ENCODE measurements around the gene ZFAND3. TPM values are rescaled to one million over a fixed set of nuclear protein-coding genes. Genes with fewer than 3 reads are reported as not detected.
"Not testable (repeated sequence)": the region's sequence is repeated elsewhere in the genome, so short reads cannot be mapped to it uniquely, and the experiment has no call there.

The ZFAND3 gene
- total RNA-seq, 1 donor from 2014 or later, result 21.2 TPM

DNA sequence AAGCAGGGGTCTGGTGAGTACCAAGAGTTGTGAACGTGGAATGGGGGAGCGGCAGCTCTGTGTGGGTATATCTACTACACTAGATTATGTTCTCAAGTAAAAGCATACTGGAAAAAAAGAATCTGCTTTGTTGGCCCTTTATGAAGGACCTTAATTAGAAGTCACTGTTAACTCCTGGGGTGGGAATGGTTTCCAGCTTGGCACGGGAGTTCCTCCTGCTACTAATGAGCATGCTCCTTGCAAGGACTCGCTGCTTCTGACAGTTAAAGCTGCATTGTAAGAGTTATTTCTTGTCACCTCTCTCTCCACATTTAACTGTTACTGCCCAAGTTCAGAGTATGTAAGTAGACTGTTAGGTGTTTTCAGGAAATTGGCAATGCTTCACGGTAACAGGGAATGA, 292.7 kb downstream of the ZFAND3 start:
- FAIRE-seq (no peak), DNase-seq (ENCODE audit: low spot score in 2 of 2) (no peak)

DNA sequence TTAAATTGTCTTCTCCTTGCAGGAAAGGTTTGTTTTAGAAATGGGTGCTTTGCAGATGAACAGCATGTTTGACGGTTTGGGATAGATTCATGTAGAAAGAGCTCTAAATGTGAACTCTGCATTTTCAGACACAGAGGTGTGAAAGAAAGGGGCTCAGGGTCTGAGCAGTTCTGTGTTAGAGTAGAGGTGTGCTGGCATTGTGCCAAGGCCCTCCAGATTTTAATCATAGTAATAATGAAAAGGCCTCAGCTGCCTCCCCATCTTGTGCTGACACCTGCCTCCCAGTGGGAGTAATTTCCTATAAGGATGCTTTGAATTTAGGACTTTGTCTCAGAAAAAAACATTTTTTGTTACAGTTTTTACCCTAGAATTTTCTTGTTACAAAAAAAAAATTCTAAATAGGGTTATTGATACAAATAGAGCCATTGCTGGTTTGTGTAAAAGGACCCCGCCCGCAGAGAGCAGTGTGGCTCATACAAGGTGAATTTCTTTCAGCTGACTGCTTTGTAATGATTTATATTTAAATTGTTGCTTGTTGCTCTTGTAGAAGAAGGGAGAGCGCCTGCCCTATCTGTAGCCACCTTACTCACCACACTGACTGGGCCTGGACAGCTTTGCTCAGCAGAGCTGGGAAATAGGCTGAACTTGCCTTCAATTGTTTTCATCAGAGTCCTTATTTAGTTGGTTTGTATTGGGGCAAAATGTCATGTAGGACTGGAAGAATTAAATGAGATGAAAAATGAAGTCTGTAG, 294.5 kb downstream of the ZFAND3 start:
- no peak for DNase-seq (ENCODE audit: low spot score in 2 of 2)

DNA sequence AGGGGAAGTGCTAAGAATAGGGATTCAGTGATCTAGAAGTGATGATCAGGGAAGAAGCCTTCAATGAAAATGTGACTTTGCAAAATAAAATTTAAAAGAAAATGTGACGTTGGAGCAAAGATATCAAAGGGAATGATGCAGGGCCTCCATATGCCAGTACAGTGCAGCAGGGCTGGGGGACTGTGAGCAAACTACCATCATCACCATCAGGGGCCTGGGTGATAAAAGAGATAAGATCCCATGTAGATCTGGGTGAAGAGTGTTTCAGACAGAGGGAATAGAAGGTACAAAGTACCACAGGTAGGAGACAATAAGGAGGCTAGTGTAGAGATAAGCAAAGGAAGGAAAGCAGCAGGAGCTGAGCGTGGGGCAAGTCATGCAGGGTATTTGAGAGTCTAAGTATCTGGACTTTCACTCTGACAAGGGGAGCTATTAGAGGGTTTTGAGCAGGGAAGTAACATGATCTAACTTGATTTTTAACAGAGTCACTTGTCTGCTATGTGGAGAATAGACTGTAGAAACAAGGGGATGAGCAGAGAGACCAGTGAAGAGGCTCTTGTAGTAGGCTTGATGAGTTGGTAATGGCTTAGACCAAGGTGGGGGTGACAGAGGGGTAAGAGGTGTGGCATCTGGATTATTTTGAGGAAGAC, 295.6 kb downstream of the ZFAND3 start:
- no peak for FAIRE-seq

More for the DNA sequence above, 294.5 kb downstream of the ZFAND3 start:
- no peak for FAIRE-seq

DNA sequence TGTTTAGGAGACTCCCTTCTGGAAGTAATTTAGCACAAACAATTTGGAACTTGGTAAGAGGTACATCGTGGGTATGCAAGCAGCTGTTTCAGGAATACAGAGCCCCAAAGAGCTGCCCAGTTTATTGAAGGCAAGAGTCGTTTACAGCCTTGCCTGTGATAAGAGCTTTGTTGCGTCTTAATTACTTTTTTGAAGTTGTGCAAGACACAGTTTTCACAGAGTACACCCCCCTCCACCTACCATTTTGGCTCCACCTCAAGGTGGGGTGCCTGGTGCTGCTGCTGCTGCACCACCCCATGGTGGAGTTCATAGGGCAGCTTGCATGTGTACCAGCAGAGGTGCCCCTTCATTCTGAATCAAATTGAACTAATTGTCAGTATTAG, 296.1 kb downstream of the ZFAND3 start:
- FAIRE-seq, result no peak
- no peak for DNase-seq (ENCODE audit: low spot score in 2 of 2)

More for the DNA sequence above, 295.6 kb downstream of the ZFAND3 start:
- no peak for DNase-seq (ENCODE audit: low spot score in 2 of 2)

DNA sequence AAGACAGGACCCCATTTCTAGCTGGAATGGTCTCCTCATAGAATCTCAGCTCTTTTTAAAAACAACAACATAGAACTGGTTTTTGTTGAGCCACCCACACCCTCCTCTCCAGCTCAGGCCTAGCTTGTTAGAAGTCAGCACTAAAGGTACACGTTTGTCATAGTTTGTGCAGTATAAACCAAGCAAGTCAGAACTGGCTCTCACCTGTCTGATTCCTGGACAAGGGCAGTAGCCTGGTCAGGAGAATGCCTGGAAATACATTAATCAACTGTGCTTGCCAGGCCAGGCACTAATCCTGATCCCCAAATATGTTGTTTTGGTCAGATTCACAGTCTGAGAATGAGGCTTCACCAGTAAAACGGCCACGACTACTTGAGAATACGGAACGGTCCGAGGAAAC, 296.7 kb downstream of the ZFAND3 start:
- FAIRE-seq, result no peak

DNA sequence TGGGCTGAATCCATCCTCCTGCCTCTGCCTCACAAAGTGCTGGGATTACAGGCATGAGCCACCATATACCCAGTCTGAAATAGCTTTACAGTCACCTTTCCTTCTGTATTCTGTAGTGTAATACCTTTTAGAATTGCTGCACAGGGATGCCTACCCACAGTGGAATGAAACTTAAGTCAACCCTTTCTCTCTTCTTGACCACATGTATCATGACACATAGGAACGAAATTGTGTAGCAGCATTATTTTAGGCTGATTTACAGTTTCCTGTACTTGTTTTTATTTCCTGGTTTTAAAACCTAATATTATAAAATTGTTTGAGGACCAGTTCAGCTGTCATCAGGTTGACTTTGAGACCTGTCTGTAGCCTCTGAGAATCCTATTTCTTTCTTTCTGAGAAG, 297.8 kb downstream of the ZFAND3 start:
- no peak for FAIRE-seq
- no peak for DNase-seq (ENCODE audit: low spot score in 2 of 2)

More for the DNA sequence above, 296.7 kb downstream of the ZFAND3 start:
- no peak for DNase-seq (ENCODE audit: low spot score in 2 of 2)

DNA sequence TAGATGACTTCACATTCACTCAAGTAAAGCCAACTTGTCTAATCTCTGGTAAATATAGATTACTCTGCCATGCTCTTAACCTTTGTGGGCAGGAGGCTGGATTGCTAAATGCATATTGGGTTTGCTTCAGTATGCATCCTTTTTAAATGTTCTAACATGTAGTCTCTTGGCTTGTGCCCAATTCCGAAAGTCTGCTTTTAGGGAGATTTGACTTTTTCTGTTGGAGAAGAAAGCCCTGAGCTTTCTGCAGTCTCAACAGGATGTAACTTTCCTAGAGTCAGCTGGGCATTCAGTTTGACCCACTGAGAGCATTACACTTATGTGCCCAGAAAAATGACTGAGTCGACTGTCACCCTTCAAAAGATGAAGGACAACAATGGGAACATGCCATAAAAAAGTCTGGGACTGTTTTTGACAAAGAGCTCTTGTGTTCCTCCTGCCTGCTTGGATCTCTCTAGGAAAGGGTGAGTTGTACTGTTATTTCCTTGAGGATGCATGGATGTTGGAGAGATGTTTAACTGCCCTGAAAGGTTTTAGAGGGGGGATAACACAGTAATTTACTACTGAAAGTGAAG, 299.4 kb downstream of the ZFAND3 start:
- FAIRE-seq, result no peak
- DNase-seq (ENCODE audit: low spot score in 2 of 2), result no peak

DNA sequence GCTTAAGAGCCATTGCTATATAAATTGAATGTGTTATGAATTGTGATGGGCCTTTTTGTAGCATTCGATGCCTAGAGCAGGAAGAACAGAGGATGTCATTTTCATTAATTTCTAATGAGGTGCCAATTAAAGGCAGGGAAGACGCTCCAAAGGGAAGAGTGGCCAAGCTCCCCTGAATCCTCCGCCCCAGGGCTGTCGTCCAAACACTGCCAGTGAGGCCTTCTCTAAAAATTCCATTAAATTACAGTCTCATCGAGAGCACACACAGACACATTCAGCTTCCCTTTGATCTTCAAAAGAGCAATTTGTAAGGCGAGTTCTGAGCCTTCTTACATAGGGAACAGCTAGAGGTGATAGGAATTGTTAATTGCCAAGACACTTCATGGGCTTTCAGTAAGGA, 300.0 kb downstream of the ZFAND3 start:
- FAIRE-seq, result no peak
- DNase-seq (ENCODE audit: low spot score in 2 of 2), result no peak

DNA sequence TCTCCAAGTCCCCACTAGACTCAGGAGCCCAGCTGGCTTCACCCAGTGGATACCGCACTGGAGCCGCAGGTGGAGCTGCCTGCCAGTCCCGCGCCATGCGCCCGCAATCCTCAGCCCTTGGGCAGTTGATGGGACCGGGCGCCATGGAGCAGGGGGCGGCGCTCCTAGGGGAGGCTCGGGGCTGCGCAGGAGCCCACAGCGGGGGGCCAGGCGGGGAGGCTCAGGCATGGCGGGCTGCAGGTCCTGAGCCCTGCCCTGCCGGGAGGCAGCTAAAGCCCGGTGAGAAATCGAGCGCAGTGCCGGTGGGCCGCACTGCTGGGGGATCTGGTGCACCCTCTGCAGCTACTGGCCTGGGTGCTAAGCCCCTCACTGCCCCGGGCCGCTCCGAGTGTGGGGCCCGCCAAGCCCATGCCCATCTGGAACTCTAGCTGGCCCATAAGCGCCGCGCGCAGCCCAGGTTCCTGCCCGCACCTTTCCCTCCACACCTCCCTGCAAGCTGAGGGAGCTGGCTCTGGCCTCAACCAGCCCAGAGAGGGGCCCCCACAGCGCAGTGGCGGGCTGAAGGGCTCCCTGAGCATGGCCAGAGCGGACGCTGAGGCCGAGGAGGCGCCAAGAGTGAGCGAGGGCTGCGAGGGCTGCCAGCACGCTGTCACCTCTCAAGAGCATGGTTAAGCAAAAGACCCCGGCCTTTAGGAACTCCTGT, 304.8 kb downstream of the ZFAND3 start:
- FAIRE-seq; DNase-seq (ENCODE audit: low spot score in 2 of 2): not testable (repeated sequence)

DNA sequence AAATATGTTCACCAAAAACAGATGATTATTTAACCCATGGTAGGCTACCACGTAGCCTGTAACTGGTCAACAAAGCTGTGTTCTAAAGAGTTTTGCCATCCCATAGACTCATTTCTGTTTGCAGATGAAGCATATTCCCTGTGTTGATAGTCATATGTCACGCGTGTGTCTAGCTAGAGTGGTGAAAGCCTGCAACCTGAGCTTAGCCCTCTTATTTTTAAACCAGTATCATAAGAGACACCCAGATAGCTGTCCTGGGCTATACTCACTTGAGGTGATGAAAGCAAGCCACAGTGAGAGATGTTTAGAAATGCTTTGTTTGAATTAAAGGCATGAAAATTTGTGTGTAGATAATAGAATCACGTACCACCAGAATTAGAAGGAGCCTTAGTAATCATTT, 307.8 kb downstream of the ZFAND3 start:
- no peak for DNase-seq (ENCODE audit: low spot score in 2 of 2)
- FAIRE-seq, result no peak

DNA sequence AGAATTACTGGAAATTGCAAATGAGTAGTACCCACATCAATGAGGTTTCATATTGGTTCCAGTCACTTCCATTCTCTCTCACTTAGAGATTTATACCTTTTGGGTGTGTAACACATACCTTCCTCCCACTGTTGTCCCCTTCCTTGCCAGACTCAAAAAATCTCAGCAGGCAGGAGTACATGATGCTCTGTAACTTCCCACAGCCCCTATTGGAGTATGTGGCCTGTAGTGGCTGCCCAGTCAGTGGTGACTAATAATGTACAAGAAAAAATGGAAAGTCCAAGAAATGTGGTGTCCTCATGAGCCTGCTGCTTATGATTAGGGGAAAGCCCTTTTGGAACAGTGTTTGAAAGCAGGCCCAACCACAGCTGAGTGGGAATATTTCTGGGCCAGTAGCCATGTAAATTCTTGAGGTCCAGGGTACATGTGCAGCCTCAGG, 312.0 kb downstream of the ZFAND3 start:
- DNase-seq (ENCODE audit: low spot score in 2 of 2) (no peak), FAIRE-seq (no peak)

DNA sequence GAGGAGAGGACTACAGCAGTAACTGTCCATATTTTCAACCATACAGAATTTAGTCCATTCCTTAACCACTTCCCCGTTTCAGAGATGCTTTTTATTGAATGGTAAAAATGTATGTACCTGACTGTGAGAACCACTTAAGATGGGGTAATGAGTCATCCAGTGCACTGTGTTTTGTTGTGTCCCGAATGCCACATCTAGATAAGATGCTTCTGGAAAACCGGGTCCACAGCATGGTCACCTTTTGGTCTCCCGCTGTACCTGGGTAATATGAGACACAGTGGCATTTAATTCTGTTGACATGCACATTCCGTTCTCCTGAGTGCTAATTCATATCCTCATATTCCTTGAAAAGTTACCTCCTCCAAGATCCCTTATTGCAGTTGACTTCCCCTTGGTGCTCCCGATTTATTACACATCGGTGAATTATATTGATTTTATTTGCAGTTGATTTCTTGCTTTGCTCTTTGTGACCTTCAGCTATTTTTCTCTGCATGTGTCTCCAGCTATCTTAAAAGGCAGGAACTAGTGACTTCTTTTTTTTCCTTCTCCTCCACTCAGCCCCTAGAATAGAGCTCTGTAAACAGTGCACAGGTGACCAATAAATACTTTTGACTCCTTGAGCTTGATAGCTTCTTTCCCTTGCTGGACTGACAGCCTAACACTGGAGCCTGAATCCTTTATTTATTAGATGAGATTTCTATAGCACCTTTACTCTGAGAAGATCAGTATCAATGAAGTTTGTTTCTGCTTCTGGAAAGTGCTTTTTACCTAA, 314.6 kb downstream of the ZFAND3 start:
- FAIRE-seq (no peak), DNase-seq (ENCODE audit: low spot score in 2 of 2) (no peak)

DNA sequence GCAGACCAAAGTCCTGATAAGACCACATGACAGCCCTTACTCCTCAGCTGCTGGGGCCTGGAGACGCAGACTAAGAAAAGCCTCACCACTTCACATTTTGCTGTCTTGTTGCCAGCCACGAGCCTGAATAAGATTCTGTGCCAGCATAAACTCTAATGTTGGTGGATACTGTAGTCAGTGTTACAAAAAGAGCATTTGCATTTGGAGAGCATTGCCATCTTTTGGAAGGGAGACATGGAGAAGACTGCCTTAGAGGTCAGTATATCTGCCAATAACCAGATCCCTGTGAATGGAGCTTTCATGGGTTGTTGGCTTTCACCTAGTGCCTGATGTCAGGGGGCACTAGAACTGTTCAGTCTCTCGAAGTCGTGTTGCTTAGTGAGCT, 315.2 kb downstream of the ZFAND3 start:
- FAIRE-seq (no peak), DNase-seq (ENCODE audit: low spot score in 2 of 2) (no peak)

DNA sequence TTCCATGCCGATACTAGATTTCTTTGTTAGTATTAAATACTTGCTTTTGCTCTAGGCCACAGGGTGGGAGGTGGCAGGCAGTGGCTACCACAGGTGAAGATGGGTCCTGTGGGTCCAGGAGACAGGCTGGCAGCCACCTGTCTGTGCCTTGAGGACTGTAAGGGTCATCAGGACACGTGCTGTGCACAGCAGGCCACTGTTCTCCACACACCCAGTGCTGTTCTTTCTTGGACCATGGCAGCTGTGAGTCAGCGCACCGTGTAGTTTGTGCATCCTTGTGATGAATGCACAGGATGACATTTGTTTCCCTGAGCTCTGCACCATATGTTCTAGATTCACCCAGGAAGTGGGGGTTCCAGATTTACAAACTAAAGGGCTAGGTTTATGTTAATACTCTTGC, 317.0 kb downstream of the ZFAND3 start:
- DNase-seq (ENCODE audit: low spot score in 2 of 2), result no peak
- no peak for FAIRE-seq

DNA sequence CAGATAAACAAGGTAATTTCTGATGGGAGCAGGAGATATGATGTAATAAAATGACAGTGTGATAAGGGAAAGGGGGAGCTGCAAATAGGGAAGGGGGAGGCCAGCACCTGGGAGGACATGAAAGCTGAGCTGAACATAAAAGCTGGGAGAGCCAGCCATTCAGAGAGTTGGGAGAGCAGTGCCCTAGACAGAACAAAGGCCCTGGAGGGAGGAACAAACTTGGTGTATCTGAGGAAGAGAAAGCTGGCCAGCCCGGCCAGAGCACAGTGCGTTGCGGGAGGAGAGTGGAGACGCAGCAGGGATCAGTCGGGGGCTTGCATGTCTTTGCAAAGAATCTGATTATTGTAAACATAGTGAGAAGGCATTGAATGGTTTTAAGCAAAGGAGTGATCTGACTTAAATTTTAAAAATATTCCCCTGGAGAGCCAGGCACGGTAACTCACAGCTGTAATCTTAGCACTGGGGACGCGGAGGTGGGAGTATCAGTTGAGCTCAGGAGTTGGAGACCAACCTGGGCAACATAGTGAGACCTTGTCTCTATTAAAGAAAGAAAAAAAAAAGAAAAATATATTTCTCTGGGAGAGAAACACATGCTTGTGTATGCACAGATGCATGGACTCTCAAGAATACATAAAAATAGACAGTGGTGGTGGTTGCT, 318.2 kb downstream of the ZFAND3 start:
- FAIRE-seq (no peak), DNase-seq (ENCODE audit: low spot score in 2 of 2) (no peak)

DNA sequence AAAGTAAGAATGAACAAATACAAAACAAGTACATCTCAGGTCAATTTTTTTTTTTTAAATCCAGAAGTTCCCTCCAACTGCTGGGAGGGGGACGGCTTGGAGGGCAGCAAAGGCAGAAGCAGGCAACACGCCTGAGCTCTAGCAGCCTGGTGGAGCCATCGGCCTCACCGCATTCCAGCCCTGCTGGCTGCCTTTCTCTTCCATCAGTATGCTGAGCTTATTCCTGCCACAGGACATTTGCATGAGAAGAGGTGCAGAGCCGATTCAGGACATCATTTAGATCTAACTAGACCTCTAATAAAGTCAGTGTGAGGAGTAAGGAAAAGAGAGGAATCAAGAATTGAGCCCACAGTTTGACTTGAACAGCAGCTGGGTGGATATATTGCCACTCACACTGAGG, 318.8 kb downstream of the ZFAND3 start:
- no peak for DNase-seq (ENCODE audit: low spot score in 2 of 2)
- FAIRE-seq, result no peak

DNA sequence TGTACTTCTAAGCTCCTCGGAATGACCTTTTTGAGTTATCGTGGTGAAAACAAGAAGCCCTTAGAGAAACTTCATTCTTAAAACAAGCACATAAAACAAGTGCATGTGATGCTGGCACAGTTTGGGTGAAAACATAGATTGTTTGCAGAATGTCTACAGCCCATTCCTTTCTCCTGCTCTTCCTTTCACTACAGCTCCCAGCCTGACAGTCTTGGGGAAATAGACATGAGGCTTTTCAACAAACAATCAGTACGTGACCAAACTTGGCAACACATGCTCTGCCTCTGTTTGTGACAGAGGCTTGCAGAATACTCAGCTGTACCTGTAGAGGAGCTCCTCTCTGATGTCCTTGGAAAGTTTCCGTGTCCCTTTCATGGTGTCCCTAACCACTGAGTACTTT, 321.6 kb downstream of the ZFAND3 start:
- FAIRE-seq (no peak), DNase-seq (ENCODE audit: low spot score in 2 of 2) (no peak)

DNA sequence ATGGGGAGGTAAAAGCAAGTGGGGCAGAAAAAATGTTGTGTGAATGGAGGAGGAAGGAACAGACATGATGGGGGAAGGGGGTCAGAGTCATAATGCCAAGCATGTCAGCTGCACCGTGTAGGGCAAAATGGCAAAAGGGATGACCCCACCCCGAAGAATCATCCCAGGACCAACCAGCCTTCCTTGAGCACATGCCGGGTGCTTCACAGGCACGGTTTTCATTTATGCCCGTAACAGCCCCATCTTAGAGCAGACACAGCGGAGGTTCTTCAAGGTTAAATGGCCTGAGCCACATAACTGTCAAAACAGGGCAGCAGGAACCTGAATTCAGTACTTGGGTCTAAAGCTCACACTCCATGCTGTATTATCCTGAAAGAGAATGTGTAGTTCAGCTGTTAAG, 322.2 kb downstream of the ZFAND3 start:
- no peak for DNase-seq (ENCODE audit: low spot score in 2 of 2)
- no peak for FAIRE-seq

DNA sequence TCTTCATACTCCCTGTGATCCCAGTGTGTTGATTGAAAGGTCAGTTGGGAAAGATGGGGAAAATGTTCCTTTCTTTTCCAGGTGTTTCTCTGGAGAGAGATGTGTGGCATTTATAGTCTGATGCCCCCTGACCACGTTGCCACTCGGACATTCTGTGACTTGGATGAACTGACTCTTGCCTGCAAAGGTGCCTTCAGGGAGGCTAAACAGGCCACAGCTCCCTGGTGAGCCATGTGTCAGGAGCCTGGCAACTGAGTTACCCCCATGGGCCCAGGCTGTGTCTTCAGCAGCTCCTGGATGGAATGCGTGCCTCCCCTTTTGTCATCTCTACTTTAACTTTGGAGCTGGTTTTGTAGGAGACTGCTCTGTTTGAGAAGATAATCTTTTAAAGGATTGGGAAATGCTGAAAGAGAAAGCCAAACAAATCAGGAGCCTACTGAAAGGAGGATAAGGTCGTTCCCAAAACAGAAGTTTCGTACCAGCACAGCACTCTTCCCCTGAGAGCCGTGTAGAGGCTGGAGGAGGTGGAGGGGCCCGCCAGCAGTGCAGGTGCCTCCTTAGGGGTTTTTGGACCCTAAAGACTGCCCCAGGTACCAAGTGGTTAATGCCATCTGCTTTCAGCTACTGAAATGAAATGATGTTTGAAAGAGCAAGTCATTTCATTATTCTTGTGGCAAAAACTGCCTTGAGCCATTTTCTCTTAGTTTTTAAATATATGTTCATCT, 322.8 kb downstream of the ZFAND3 start:
- FAIRE-seq (no peak), DNase-seq (ENCODE audit: low spot score in 2 of 2) (no peak)

Measured in frontal cortex (tissue), 4 donors.